GM23338 (cell line): ENCODE results near the gene SLC9A9. TPM values are rescaled to one million over a fixed set of nuclear protein-coding genes. Genes with fewer than 3 reads are reported as not detected.

ENCODE experiments used
- CREB1 ChIP-seq: fragments of 250-450 bp; sonication (Bioruptor Pico); IDR thresholded peaks from 2 replicates; pipeline ENCODE4 v1.5.0; 2020; ENCODE audit warnings: low read depth, mild to moderate bottlenecking, moderate library complexity
- EZH2 ChIP-seq: fragments of 200-600 bp; sonication (generic); IDR thresholded peaks from one replicate; pipeline ENCODE4 v1.8.0; 2017; ENCODE audit warnings: antibody characterized with exemption, mild to moderate bottlenecking, low read depth; ENCODE audit not compliant: unreplicated experiment
- NANOG ChIP-seq: IDR thresholded peaks from 2 replicates; pipeline ENCODE4 v1.6.1; 2016; ENCODE audit warnings: antibody characterized with exemption, borderline replicate concordance
- POLR2AphosphoS5 ChIP-seq: IDR thresholded peaks from 2 replicates; pipeline ENCODE4 v1.6.1; 2016; ENCODE audit warnings: antibody characterized with exemption, low read depth
- STAT1 ChIP-seq: IDR thresholded peaks from one replicate; pipeline ENCODE4 v1.6.1; 2016; ENCODE audit warnings: antibody characterized with exemption; ENCODE audit not compliant: unreplicated experiment
- ZNF331 ChIP-seq: fragments of 250-450 bp; sonication (Bioruptor Pico); IDR thresholded peaks from 2 replicates; pipeline ENCODE4 v1.5.0; 2020; ENCODE audit warnings: low read depth, mild to moderate bottlenecking, moderate library complexity
- polyA plus RNA-seq: library from polyadenylated mRNA; unstranded; fragments of >200 nt; fragmentation: Nextera tagmentation; extraction: Ambion mirVana; gene quantifications from 2 replicates; pipeline ENCODE4 v1.2.1, GENCODE V29; 2016
- total RNA-seq: library from RNA; depleted of rRNA; stranded (reverse); fragments of >200 nt; shearing (Covaris generic); gene quantifications from 2 replicates; pipeline ENCODE4 v1.2.3, GENCODE V29; 2014
- TF ChIP-seq, protein P1 (sequence below): fragments of 250-450 bp; sonication (Bioruptor Pico); IDR thresholded peaks from 2 replicates; pipeline ENCODE4 v1.5.0; 2020; ENCODE audit warnings: mild to moderate bottlenecking, moderate library complexity
- TF ChIP-seq, protein P2 (sequence below), 2 experiments: fragments of 200-600 bp in 1 of 2; sonication (generic) in 1 of 2; conservative IDR thresholded peaks; 2 replicates each; pipeline versions ENCODE4 v1.5.1 to v1.6.1; 2016 to 2017; ENCODE audit warnings: antibody characterized with exemption in 2 of 2, low read depth in 2 of 2, mild to moderate bottlenecking in 2 of 2, moderate library complexity in 1 of 2
- TF ChIP-seq, protein P3 (sequence below): IDR thresholded peaks from 2 replicates; pipeline ENCODE4 v1.6.1; 2016; ENCODE audit warnings: antibody characterized with exemption

SLC9A9 gene
- total and polyA plus RNA-seq, 2 experiments from 2014 or later: 1.3 to 1.6 TPM

DNA sequence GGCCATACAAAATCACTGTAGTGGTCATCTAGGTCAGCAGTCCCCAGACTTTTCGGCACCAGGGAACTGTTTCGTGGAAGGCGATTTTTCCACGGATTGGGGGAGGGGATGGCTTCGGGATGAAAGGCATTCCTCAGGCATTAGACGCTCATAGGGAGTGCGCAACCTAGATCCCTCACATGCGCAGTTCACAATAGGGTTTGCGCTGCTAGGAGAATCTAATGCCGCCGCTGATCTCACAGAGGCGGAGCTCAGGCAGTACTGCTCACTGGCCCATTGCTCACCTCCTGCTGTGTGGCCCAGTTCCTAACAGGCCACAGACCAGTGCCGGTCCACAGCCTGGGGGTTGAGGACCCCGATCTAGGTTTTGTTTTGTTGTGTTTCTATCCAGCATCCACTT, 200.1 kb downstream of the SLC9A9 start (continued):
- TF ChIP-seq, protein P1, sequence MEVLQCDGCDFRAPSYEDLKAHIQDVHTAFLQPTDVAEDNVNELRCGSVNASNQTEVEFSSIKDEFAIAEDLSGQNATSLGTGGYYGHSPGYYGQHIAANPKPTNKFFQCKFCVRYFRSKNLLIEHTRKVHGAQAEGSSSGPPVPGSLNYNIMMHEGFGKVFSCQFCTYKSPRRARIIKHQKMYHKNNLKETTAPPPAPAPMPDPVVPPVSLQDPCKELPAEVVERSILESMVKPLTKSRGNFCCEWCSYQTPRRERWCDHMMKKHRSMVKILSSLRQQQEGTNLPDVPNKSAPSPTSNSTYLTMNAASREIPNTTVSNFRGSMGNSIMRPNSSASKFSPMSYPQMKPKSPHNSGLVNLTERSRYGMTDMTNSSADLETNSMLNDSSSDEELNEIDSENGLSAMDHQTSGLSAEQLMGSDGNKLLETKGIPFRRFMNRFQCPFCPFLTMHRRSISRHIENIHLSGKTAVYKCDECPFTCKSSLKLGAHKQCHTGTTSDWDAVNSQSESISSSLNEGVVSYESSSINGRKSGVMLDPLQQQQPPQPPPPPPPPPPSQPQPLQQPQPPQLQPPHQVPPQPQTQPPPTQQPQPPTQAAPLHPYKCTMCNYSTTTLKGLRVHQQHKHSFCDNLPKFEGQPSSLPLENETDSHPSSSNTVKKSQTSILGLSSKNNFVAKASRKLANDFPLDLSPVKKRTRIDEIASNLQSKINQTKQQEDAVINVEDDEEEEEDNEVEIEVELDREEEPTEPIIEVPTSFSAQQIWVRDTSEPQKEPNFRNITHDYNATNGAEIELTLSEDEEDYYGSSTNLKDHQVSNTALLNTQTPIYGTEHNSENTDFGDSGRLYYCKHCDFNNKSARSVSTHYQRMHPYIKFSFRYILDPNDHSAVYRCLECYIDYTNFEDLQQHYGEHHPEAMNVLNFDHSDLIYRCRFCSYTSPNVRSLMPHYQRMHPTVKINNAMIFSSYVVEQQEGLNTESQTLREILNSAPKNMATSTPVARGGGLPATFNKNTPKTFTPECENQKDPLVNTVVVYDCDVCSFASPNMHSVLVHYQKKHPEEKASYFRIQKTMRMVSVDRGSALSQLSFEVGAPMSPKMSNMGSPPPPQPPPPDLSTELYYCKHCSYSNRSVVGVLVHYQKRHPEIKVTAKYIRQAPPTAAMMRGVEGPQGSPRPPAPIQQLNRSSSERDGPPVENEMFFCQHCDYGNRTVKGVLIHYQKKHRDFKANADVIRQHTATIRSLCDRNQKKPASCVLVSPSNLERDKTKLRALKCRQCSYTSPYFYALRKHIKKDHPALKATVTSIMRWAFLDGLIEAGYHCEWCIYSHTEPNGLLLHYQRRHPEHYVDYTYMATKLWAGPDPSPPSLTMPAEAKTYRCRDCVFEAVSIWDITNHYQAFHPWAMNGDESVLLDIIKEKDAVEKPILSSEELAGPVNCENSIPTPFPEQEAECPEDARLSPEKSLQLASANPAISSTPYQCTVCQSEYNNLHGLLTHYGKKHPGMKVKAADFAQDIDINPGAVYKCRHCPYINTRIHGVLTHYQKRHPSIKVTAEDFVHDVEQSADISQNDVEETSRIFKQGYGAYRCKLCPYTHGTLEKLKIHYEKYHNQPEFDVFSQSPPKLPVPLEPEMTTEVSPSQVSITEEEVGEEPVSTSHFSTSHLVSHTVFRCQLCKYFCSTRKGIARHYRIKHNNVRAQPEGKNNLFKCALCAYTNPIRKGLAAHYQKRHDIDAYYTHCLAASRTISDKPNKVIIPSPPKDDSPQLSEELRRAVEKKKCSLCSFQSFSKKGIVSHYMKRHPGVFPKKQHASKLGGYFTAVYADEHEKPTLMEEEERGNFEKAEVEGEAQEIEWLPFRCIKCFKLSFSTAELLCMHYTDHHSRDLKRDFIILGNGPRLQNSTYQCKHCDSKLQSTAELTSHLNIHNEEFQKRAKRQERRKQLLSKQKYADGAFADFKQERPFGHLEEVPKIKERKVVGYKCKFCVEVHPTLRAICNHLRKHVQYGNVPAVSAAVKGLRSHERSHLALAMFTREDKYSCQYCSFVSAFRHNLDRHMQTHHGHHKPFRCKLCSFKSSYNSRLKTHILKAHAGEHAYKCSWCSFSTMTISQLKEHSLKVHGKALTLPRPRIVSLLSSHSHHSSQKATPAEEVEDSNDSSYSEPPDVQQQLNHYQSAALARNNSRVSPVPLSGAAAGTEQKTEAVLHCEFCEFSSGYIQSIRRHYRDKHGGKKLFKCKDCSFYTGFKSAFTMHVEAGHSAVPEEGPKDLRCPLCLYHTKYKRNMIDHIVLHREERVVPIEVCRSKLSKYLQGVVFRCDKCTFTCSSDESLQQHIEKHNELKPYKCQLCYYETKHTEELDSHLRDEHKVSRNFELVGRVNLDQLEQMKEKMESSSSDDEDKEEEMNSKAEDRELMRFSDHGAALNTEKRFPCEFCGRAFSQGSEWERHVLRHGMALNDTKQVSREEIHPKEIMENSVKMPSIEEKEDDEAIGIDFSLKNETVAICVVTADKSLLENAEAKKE (CRISPR knock-in tag): no peak
- TF ChIP-seq CREB1 (CRISPR knock-in tag) (no peak), NANOG (no peak), EZH2 (no peak), POLR2AphosphoS5 (no peak), STAT1 (no peak), ZNF331 (CRISPR knock-in tag) (no peak)
- TF ChIP-seq, protein P2, sequence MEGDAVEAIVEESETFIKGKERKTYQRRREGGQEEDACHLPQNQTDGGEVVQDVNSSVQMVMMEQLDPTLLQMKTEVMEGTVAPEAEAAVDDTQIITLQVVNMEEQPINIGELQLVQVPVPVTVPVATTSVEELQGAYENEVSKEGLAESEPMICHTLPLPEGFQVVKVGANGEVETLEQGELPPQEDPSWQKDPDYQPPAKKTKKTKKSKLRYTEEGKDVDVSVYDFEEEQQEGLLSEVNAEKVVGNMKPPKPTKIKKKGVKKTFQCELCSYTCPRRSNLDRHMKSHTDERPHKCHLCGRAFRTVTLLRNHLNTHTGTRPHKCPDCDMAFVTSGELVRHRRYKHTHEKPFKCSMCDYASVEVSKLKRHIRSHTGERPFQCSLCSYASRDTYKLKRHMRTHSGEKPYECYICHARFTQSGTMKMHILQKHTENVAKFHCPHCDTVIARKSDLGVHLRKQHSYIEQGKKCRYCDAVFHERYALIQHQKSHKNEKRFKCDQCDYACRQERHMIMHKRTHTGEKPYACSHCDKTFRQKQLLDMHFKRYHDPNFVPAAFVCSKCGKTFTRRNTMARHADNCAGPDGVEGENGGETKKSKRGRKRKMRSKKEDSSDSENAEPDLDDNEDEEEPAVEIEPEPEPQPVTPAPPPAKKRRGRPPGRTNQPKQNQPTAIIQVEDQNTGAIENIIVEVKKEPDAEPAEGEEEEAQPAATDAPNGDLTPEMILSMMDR (conservative IDR thresholded peaks at IDR 0.05; ENCODE audit: low read depth in 2 of 2): no peak
- TF ChIP-seq, protein P3, sequence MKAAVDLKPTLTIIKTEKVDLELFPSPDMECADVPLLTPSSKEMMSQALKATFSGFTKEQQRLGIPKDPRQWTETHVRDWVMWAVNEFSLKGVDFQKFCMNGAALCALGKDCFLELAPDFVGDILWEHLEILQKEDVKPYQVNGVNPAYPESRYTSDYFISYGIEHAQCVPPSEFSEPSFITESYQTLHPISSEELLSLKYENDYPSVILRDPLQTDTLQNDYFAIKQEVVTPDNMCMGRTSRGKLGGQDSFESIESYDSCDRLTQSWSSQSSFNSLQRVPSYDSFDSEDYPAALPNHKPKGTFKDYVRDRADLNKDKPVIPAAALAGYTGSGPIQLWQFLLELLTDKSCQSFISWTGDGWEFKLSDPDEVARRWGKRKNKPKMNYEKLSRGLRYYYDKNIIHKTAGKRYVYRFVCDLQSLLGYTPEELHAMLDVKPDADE: no peak
